Posterior vena cava (tissue), 2 donors: ENCODE results near the gene TYRP1. TPM values are rescaled to one million over a fixed set of nuclear protein-coding genes. Genes with fewer than 3 reads are reported as not detected.

ENCODE experiments used
- DNase-seq: peaks from one replicate; pipeline ENCODE4 v3.0.0-alpha.2; 2020; ENCODE audit warnings: low spot score
- intact Hi-C, 2 donors: fragments of 100-400 bp; cut with DNase I; formaldehyde crosslinking; loops; one replicate each; pipeline versions ENCODE4 v1.14.1 to v1.14.2; 2022 to 2023
- total RNA-seq, 2 donors: library from RNA; stranded (reverse); fragmentation: NEBNext Ultra II Directional; extraction: Animal tissue kit (Norgen Biotek cat#: 25700); gene quantifications; one replicate each; pipeline ENCODE4 v1.2.1, GENCODE V29; 2021
- donor health status: DM: yes; HTN: yes; CAD: no.
- donor health status: DM: yes; HTN: yes; CAD: no.

The TYRP1 gene
- total RNA-seq, 2 donors from 2014 or later, result 0.28 to 0.67 TPM

DNA sequence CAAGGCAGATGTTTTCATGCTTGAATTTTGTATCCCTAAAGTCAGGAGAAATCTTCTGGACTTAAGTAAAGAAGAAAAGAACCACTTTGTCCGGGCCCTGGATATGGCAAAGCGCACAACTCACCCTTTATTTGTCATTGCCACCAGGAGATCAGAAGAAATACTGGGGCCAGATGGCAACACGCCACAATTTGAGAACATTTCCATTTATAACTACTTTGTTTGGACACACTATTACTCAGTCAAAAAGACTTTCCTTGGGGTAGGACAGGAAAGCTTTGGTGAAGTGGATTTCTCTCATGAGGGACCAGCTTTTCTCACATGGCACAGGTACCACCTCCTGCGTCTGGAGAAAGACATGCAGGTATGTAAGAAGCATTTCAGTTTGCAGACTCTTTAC is 2.3 kb downstream of the TYRP1 start:
- DNase-seq, result no peak
- intact Hi-C loops, result no loop called here

DNA sequence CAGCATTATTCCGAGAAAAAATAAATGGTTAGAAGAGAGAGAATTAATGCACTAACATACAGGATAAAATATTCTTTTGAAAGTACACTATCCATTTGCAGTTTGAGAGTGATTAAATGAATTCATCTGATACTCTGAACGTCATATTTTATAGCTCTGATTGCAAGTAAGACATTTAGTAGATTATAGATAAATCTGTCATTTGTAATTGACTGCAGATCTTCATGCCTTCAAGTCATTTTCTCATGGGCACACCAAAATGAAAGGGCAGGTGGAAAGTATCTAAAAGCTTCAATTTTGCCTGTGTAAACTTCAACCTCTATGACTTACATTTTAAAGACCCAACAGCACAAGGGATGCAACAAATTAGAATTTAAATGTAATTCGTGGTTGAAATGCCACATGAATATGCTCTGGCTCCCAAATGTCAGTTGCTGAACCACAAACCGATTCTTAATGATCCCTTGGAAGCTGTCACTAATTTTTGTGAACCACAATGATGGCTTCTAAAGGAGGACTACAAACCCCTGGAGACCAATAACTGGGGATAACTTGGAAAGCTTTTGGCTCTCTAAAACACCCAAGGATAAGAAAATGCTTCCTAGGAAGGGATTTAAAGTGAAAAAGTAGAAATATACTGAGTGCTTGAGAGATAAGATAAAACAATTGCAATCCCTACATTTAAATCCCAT is 3.9 kb downstream of the TYRP1 start:
- no peak for DNase-seq
- intact Hi-C loops, result no loop called here

- intact Hi-C loops, result no loop called here
- DNase-seq, result no peak
These were observed 4.5 kb downstream of the TYRP1 start for GRCh38 chr9:12697719-12698118.

DNA sequence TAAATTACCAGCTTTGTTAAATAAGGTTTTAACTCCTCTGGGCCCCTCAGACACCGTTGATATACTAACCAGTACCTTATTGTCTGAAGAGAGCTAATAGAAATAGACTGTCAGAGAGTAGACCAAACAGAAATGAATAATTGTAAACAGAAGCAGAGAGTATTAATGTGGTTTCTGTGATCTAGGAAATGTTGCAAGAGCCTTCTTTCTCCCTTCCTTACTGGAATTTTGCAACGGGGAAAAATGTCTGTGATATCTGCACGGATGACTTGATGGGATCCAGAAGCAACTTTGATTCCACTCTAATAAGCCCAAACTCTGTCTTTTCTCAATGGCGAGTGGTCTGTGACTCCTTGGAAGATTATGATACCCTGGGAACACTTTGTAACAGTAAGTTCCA is 5.1 kb downstream of the TYRP1 start:
- intact Hi-C loops, result no loop called here
- no peak for DNase-seq

- DNase-seq, result no peak
- intact Hi-C loops, result no loop called here
These were observed 5.8 kb downstream of the TYRP1 start for GRCh38 chr9:12698986-12699385.

- intact Hi-C loops, result no loop called here
- DNase-seq, result no peak
These were observed 6.3 kb downstream of the TYRP1 start for GRCh38 chr9:12699529-12699928.

- intact Hi-C loops, result no loop called here
- no peak for DNase-seq
These were observed 7.9 kb downstream of the TYRP1 start for GRCh38 chr9:12701126-12701525.

DNA sequence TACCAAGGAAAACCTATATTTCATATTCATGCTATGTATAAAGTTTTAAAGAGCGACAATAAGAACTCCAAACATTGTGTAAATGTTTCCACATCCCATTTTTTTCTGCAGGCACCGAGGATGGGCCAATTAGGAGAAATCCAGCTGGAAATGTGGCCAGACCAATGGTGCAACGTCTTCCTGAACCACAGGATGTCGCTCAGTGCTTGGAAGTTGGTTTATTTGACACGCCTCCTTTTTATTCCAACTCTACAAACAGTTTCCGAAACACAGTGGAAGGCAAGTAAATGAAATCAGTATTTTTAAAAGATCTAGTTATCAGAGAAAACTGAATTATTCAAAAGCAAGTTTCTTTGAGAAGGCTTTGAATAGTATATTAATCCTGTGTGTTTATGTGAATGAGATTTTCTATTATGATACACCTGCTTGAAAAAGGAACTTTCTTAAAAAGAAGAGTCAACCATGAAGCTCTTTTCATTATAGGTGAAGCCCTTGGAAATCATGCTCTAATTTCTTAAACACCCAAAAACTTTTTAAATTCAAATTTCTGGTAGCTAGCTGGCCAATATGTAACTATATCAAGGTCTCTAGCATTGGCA is 9.1 kb downstream of the TYRP1 start:
- intact Hi-C loops, result no loop called here
- DNase-seq, result no peak

- no peak for DNase-seq
- intact Hi-C loops, result no loop called here
These were observed 10.8 kb downstream of the TYRP1 start for GRCh38 chr9:12703996-12704395.

GRCh38 chr9:12705738-12706391 is 12.7 kb downstream of the TYRP1 start:
- DNase-seq, result no peak
- intact Hi-C loops, result no loop called here

GRCh38 chr9:12708562-12709298 is 15.5 kb downstream of the TYRP1 start:
- DNase-seq, result no peak
- intact Hi-C loops, result no loop called here

GRCh38 chr9:12712532-12712931 is 19.3 kb downstream of the TYRP1 start:
- intact Hi-C loops, result loop anchor here in 1 of 2 donors (5.0 kb wide), 1 partner anchor 370 kb away; no protein-coding TSS in a partner anchor
- no peak for DNase-seq

- intact Hi-C loops, result no loop called here
These were observed 22.1 kb downstream of the TYRP1 start for GRCh38 chr9:12715268-12715667.

DNA sequence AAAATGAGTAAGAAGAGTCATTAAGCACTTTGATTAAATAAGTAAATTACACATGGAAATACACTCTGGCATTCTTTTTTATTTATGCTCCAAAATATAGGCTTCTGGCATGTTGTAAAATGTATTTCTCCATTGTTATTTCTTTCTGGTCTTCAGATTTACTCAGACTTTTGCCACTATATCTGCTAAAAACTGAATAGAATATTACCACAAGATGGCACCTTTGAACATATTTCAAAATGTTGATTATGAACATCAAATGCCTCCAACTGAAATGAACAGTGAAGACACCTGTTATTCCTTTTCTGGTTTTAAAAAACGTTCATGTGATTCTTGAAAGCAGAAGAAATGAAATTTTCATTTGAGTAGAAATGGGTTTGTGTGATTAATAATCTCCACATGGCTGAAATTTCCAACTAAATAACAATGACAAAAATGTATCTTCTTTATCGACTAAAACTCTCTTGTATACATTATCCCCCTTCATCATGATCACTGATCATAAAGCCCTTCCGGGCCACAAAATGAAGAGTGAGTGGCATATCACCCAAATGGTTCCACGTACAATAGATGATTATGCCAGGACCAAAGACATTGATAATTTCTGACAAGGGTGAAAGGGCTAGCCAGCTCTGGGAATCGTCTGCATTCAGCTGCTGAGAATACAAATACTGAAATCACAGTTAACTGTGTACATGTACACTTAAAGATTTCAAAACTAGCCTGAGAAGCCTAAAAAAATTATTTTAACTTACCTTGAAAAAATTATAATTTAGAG is 23.8 kb downstream of the TYRP1 start:
- no peak for DNase-seq
- intact Hi-C loops, result no loop called here

More at GRCh38 chr9:12715268-12715667, 22.1 kb downstream of the TYRP1 start:
- no peak for DNase-seq

DNA sequence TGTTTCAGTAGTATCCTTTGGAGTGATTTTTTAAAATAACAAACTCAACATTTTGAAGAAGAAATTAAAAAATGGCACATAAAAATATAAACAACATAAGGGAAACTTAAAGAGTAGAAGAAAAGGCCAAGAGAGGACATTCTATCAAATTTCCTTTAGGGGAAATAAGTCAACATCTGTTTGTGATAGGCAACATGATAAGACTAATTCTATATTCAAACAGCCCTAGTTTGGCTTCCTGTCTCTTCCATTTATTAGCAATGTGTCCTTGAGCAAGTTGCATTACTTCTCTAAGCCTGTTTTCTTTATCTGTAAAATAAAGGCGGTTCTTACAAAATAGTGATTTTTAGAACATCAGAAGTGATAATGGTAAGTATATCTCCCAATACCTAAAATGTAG is 24.7 kb downstream of the TYRP1 start:
- intact Hi-C loops, result no loop called here

GRCh38 chr9:12718482-12719026 is 25.4 kb downstream of the TYRP1 start:
- intact Hi-C loops, result no loop called here
- no peak for DNase-seq

More for the DNA sequence above, 24.7 kb downstream of the TYRP1 start:
- DNase-seq, result no peak

- intact Hi-C loops, result no loop called here
- DNase-seq, result no peak
These were observed 26.2 kb downstream of the TYRP1 start for GRCh38 chr9:12719431-12719830.

GRCh38 chr9:12720551-12720950 is 27.4 kb downstream of the TYRP1 start:
- intact Hi-C loops, result loop anchor here (5.0 to 10.0 kb wide), 3 partner anchors 54 to 167 kb away; partner anchors contain the start of gene LURAP1L (in 1 of the 2)
- DNase-seq, result no peak

- intact Hi-C loops, result loop anchor here (5.0 to 10.0 kb wide), 3 partner anchors 53 to 165 kb away; partner anchors contain the start of gene LURAP1L (in 1 of the 2)
- DNase-seq, result no peak
These were observed 28.9 kb downstream of the TYRP1 start for GRCh38 chr9:12722131-12722530.
